ENCODE data around the gene NISCH.
"Not testable (repeated sequence)": the region's sequence is repeated elsewhere in the genome, so short reads cannot be mapped to it uniquely, and the experiment has no call there.

The NISCH gene

GRCh38 chr3:52515192-52515591 is 59.8 kb downstream of the NISCH start:
- no peak for DNase-seq

GRCh38 chr3:52516509-52517195 is 61.2 kb downstream of the NISCH start:
- no peak for DNase-seq

- no peak for DNase-seq
Observed at GRCh38 chr3:52517796-52518722, 62.7 kb downstream of the NISCH start.

- DNase-seq: no peak
Observed at GRCh38 chr3:52518723-52519444, 63.5 kb downstream of the NISCH start.

GRCh38 chr3:52519445-52520140 is 64.2 kb downstream of the NISCH start:
- no peak for DNase-seq

GRCh38 chr3:52520141-52520667 is 64.8 kb downstream of the NISCH start:
- DNase-seq: no peak

- DNase-seq: no peak
Observed at GRCh38 chr3:52520716-52521487, 65.5 kb downstream of the NISCH start.

- no peak for DNase-seq
Observed at GRCh38 chr3:52521488-52521824, 66.1 kb downstream of the NISCH start.

GRCh38 chr3:52521881-52522650 is 66.7 kb downstream of the NISCH start:
- no peak for DNase-seq

GRCh38 chr3:52522651-52523251 is 67.3 kb downstream of the NISCH start:
- no peak for DNase-seq

- no peak for DNase-seq
Observed at GRCh38 chr3:52523386-52524257, 68.2 kb downstream of the NISCH start.

GRCh38 chr3:52524258-52524751 is 68.9 kb downstream of the NISCH start:
- DNase-seq: no peak

GRCh38 chr3:52524752-52525679 is 69.6 kb downstream of the NISCH start:
- DNase-seq: no peak

GRCh38 chr3:52525680-52526561 is 70.5 kb downstream of the NISCH start:
- DNase-seq: no peak

- DNase-seq: not testable (repeated sequence)
Observed at GRCh38 chr3:52526671-52527038, 71.3 kb downstream of the NISCH start.

GRCh38 chr3:52527039-52527731 is 71.8 kb downstream of the NISCH start:
- DNase-seq: no peak

All from NCI-H524 treated with DMSO at 0.1 percent for 48 hours (cell line).